ENCODE measurements around the gene TESK1. TPM values are rescaled to one million over a fixed set of nuclear protein-coding genes. Genes with fewer than 3 reads are reported as not detected.

The TESK1 gene
- total and polyA plus RNA-seq, 2 of the 8 experiments (the other 6 are each of a cell fraction or from before 2014, with no cell fraction given) = 13.5 to 13.9 TPM

DNA sequence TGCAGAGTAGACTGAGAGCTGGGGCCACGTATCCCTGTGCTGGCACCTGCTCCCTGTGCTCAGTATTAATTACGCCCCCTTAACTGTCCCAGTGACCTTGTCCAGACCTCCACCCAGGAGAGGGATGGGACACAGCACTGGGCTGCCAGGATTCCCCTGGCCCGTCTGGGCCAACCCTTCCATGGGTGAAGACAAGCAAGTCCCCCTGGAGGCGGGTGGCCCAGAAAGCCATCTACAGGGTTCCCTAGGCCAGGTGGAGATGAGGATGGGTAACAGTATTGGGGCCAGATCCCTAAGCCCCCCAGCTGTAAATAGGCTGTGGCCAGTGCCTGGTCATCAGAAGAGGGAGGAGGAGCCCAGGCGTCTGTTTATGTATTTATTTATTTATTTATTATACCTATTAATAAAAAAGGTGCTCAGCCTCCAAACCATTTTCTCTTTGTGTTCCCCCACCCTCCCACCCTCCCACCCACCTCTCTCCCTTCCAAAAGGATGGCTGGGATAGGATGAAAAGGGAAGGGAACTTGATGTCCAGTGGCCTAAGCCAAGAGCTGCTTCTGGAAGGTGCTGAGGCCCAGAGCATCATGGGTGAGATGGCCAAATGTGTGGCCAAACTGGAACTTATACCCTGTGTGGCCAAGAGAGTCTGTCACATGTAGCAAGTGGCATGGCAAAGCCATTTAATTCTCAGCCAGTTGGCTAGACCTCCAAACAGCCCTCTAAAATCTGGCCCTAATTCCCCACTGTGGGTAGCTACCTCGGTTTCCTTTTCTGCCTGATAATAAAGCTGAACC lies 43.4 kb upstream of the TESK1 start:
- Histone ChIP-seq H2BK5ac (ENCODE audit: low read depth, low read length) (no peak overlapping the region), H3K79me2 (ENCODE audit: control insufficient read depth in 1 of 2, insufficient read depth in 2 of 2, low read length in 2 of 2) (no peaks in the 10 kb centered on the region), H3K23me2 (ENCODE audit: low read depth, low read length) (no peaks in the 10 kb centered on the region; the same call in 1 of the 2 replicates), H3K4ac (replicated peaks; ENCODE audit: insufficient read length, low read depth, low read length) (no peak overlapping the region), H4K5ac (ENCODE audit: insufficient read length, low read depth, low read length) (no peak overlapping the region), H3K27ac (ENCODE audit: low read depth, low read length) (no peak overlapping the region), H3K18ac (ENCODE audit: extremely low read depth, low read length) (no peak overlapping the region), H3K4me2 (ENCODE audit: insufficient read depth in 1 of 2, low read depth in 2 of 2, low read length in 2 of 2) (no peak overlapping the region), H2BK20ac (ENCODE audit: low read length) (no peak overlapping the region), H3K56ac (replicated peaks; ENCODE audit: insufficient read length, low read depth, low read length) (no peak overlapping the region), H3K9ac (replicated peaks in 1 of 4; ENCODE audit: extremely low read depth in 1 of 4, low read depth in 3 of 4, low read length in 3 of 4) (no peak overlapping the region), H3K27me3 (replicated peaks in 1 of 4; ENCODE audit: control insufficient read depth in 3 of 4, extremely low read depth in 1 of 4, insufficient read depth in 3 of 4, low read length in 3 of 4) (no peaks in the 10 kb centered on the region), H3K4me3 (ENCODE audit: extremely low read depth in 1 of 4, insufficient read depth in 2 of 4, low read depth in 3 of 4, low read length in 4 of 4) (no peak overlapping the region), H4K8ac (ENCODE audit: extremely low read depth, insufficient read depth, low read length) (no peak overlapping the region), H4K20me1 (replicated peaks in 1 of 2; ENCODE audit: control insufficient read depth in 1 of 2, insufficient read depth in 2 of 2, low read length in 2 of 2) (peaks cover 0 to 2% of the 10 kb centered on the region in 2 experiments), H4K91ac (replicated peaks; ENCODE audit: insufficient read length, low read length) (no peak overlapping the region), H3K14ac (ENCODE audit: insufficient read length) (no peak overlapping the region), H3K79me1 (ENCODE audit: low read depth, low read length) (no peaks in the 10 kb centered on the region), H3K36me3 (ENCODE audit: control insufficient read depth in 2 of 4, insufficient read depth in 4 of 4, low read length in 3 of 4) (no peaks in the 10 kb centered on the region), H2BK12ac (ENCODE audit: low read depth, low read length) (no peak overlapping the region), H3K23ac (ENCODE audit: insufficient read length) (no peak overlapping the region), H2BK15ac (ENCODE audit: low read length) (no peak overlapping the region), H2AFZ (ENCODE audit: low read length) (no peak overlapping the region), H2AK5ac (ENCODE audit: low read depth, low read length) (no peak overlapping the region), H2BK120ac (replicated peaks; ENCODE audit: low read depth, low read length) (no peak overlapping the region), H3K9me3 (ENCODE audit: insufficient read depth in 2 of 2, low read depth in 1 of 2, low read length in 1 of 2) (no peaks in the 10 kb centered on the region), H3K4me1 (replicated peaks in 1 of 4; ENCODE audit: control insufficient read depth in 3 of 4, insufficient read depth in 4 of 4, low read length in 3 of 4) (peaks cover 0 to 3% (median 0%) of the 10 kb centered on the region in 4 experiments; a peak in 1 of 7 replicates)
- FAIRE-seq = no peak
- 86% methylated on average over 6 of the region's 6 CpGs; no CpG with 5 or more reads in 1 of the 2 experiments for WGBS, 2 experiments (ENCODE audit: extremely low coverage in 1 of 2, insufficient coverage in 1 of 2, insufficient read length in 1 of 2, insufficient replicate concordance in 2 of 2, low coverage in 1 of 2, low lambda C conversion rate in 2 of 2, missing lambda C conversion rate in 1 of 2)
- ChIA-PET POLR2A (ENCODE audit: partially characterized antibody) (interaction anchor here (0.9 to 1.6 kb wide), 3 partner anchors 8 to 72 kb away, joined by 3 read pairs; partner anchors contain the start of gene RUSC2), CTCF (ENCODE audit: partially characterized antibody) (interaction anchor here (0.8 to 18.3 kb wide), 5 partner anchors 8 to 146 kb away, joined by 4 to 181 read pairs (median 5); no protein-coding TSS in a partner anchor)
- no peak for DNase-seq (ENCODE audit: low read depth in 1 of 2, low spot score in 2 of 2)
- TF ChIP-seq TAF1 (IDR thresholded peaks at IDR 0.05; ENCODE audit: low read depth, low read length) (no peak), EP300 (IDR thresholded peaks at IDR 0.05; ENCODE audit: borderline replicate concordance in 1 of 2, low read depth in 2 of 2, low read length in 2 of 2) (no peak), YY1 (IDR thresholded peaks at IDR 0.05; ENCODE audit: low read depth, low read length) (no peak), CBX8 (IDR thresholded peaks at IDR 0.05; ENCODE audit: borderline replicate concordance, low read depth, low read length) (no peak), RXRA (IDR thresholded peaks at IDR 0.05; ENCODE audit: insufficient read depth, low read depth, low read length) (no peak), POLR2A (IDR thresholded peaks at IDR 0.05; ENCODE audit: control extremely low read depth in 1 of 2, low read depth in 2 of 2, low read length in 2 of 2) (no peak), POU5F1 (IDR thresholded peaks at IDR 0.05; ENCODE audit: low read depth, low read length) (no peak), BRCA1 (IDR thresholded peaks at IDR 0.05; ENCODE audit: low read depth, low read length) (no peak)
- TF ChIP-seq, protein P1, sequence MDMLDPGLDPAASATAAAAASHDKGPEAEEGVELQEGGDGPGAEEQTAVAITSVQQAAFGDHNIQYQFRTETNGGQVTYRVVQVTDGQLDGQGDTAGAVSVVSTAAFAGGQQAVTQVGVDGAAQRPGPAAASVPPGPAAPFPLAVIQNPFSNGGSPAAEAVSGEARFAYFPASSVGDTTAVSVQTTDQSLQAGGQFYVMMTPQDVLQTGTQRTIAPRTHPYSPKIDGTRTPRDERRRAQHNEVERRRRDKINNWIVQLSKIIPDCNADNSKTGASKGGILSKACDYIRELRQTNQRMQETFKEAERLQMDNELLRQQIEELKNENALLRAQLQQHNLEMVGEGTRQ (IDR thresholded peaks at IDR 0.05; ENCODE audit: low read length) = no peak
